ENCODE data around the gene SLC5A7.

SLC5A7 gene

GRCh38 chr2:107986278-107987217, at the start of gene SLC5A7:
Gene SLC5A7, plus strand, starts transcription at chr2:107986524. Its CDS starts 1,632 bp downstream, at chr2:107988156.
- DNase-seq, result no peak

GRCh38 chr2:107961395-107961794, 24.9 kb upstream of the SLC5A7 start:
- no peak for DNase-seq

GRCh38 chr2:107964185-107964584, 22.1 kb upstream of the SLC5A7 start:
- no peak for DNase-seq

GRCh38 chr2:107984707-107985106, 1.6 kb upstream of the SLC5A7 start:
- no peak for DNase-seq

- no peak for DNase-seq
Observed at GRCh38 chr2:107988108-107988507, 1.8 kb downstream of the SLC5A7 start.

- DNase-seq, result no peak
Observed at GRCh38 chr2:107989445-107989844, 3.1 kb downstream of the SLC5A7 start.

- no peak for DNase-seq
Observed at GRCh38 chr2:107990718-107991117, 4.4 kb downstream of the SLC5A7 start.

- no peak for DNase-seq
Observed at GRCh38 chr2:107992069-107992468, 5.7 kb downstream of the SLC5A7 start.

- no peak for DNase-seq
Observed at GRCh38 chr2:107999158-107999557, 12.8 kb downstream of the SLC5A7 start.

GRCh38 chr2:108010912-108011591, 24.7 kb downstream of the SLC5A7 start:
- no peak for DNase-seq

- DNase-seq, result no peak
Observed at GRCh38 chr2:108013305-108013704, 27.0 kb downstream of the SLC5A7 start.

- no peak for DNase-seq
Observed at GRCh38 chr2:108022628-108023027, 36.3 kb downstream of the SLC5A7 start.

GRCh38 chr2:108023776-108024175, 37.5 kb downstream of the SLC5A7 start:
- DNase-seq, result no peak

GRCh38 chr2:108026092-108026794, 39.9 kb downstream of the SLC5A7 start:
- DNase-seq, result no peak

- no peak for DNase-seq
Observed at GRCh38 chr2:108029496-108029895, 43.2 kb downstream of the SLC5A7 start.

GRCh38 chr2:108029912-108030311, 43.6 kb downstream of the SLC5A7 start:
- no peak for DNase-seq

GRCh38 chr2:108031471-108031941, 45.2 kb downstream of the SLC5A7 start:
- DNase-seq, result no peak

- no peak for DNase-seq
Observed at GRCh38 chr2:108034843-108035242, 48.5 kb downstream of the SLC5A7 start.

- DNase-seq, result no peak
Observed at GRCh38 chr2:108048752-108049151, 62.4 kb downstream of the SLC5A7 start.

GRCh38 chr2:108058576-108059137, 72.3 kb downstream of the SLC5A7 start:
- DNase-seq, result no peak

- DNase-seq, result no peak
Observed at GRCh38 chr2:108061439-108062042, 75.2 kb downstream of the SLC5A7 start.

All from OCI-M1 (cell line).